HL-60 (cell line): Measurements from ENCODE around the gene EFCAB8.

Experiments used
- DNase-seq, 2 experiments: peaks; one replicate each; pipeline ENCODE4 v3.0.0-alpha.2; 2010 to 2020; ENCODE audit warnings: low read depth in 1 of 2, low spot score in 1 of 2
- H3K27ac ChIP-seq: fragments of 250-450 bp; sonication (Bioruptor Pico); replicated peaks from 2 replicates; pipeline ENCODE4 v1.5.1; 2020; ENCODE audit warnings: mild to moderate bottlenecking, moderate library complexity
- H3K27me3 ChIP-seq: fragments of 250-450 bp; sonication (Bioruptor Pico); 2 replicates; pipeline ENCODE4 v1.5.1; 2021; ENCODE audit warnings: mild to moderate bottlenecking, moderate library complexity; ENCODE audit not compliant: insufficient read depth, poor library complexity, severe bottlenecking
- H3K4me3 ChIP-seq: replicated peaks from 2 replicates; pipeline ENCODE4 v1.5.1; 2011; ENCODE audit warnings: mild to moderate bottlenecking, control low read depth, low read length; ENCODE audit not compliant: insufficient read depth
- CTCF ChIP-seq: IDR thresholded peaks from one replicate; pipeline ENCODE4 v1.5.1; 2011; ENCODE audit warnings: low read length, control low read depth, inconsistent platforms; ENCODE audit not compliant: insufficient read depth
- GABPA ChIP-seq: IDR thresholded peaks from 2 replicates; pipeline ENCODE4 v1.6.1; 2012; ENCODE audit warnings: low read depth
- POLR2AphosphoS5 ChIP-seq: IDR thresholded peaks from 2 replicates; pipeline ENCODE4 v1.6.1; 2012; ENCODE audit warnings: low read depth
- REST ChIP-seq: IDR thresholded peaks from 2 replicates; pipeline ENCODE4 v1.6.1; 2012; ENCODE audit warnings: low read depth; ENCODE audit not compliant: insufficient replicate concordance
- SPI1 ChIP-seq: IDR thresholded peaks from 2 replicates; pipeline ENCODE4 v1.6.1; 2012; ENCODE audit warnings: low read depth, mild to moderate bottlenecking, borderline replicate concordance

The EFCAB8 gene

GRCh38 chr20:32989507-32990283 lies 131.0 kb downstream of the EFCAB8 start:
- Histone ChIP-seq H3K27me3 (no peaks in the 10 kb centered on the region), H3K4me3 (no peak overlapping the region), H3K27ac (no peak overlapping the region)
- no peak for TF ChIP-seq SPI1
- no peak for TF ChIP-seq REST
- no peak for TF ChIP-seq GABPA
- TF ChIP-seq CTCF: no peak
- TF ChIP-seq POLR2AphosphoS5: no peak
- no peak for DNase-seq

DNA sequence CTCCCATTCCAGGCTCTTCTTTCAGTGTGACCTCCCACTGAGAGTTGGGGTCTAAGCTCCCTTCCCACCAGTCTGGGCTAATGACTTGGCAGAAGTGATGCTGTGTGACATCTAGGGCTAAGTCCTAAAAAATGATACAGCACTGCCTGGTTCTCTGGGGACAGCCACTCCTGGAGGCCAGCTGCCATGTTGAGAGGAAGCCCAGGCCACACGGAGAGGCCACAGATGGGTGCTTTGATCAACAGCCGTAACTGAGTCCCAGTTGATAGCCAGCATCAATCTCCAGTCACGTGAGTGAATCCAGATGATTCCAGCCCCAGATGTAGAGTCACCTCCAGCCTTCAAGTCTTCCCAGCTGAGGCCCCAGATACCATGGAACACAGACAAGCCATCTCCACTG lies 131.7 kb downstream of the EFCAB8 start:
- TF ChIP-seq REST: no peak
- TF ChIP-seq POLR2AphosphoS5: no peak
- no peak for TF ChIP-seq CTCF
- no peak for TF ChIP-seq GABPA
- TF ChIP-seq SPI1: no peak
- Histone ChIP-seq H3K27ac (no peak overlapping the region), H3K4me3 (no peak overlapping the region)

DNA sequence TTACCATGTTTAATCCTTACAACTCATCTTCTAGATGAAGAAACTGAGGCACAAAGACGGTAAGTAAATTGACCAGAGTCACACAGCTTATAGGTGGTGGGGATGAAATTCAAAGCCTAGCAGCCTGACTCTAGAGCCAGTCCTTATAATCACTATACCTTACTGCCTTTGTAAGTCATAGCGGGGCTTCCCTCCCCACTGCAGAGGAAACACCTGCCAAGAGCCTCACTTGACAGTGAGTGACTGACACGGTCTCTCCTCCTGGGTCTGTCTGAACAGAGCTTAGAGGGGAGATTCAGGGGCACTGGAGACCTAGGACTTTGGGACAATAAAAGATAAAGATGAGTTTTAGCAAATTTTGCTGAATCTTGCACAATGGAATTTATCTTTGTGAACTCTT lies 132.7 kb downstream of the EFCAB8 start:
- H3K4me3 ChIP-seq: no peak overlapping the region
- H3K27ac ChIP-seq: no peak overlapping the region
- TF ChIP-seq POLR2AphosphoS5 (no peak), CTCF (no peak), GABPA (no peak), REST (no peak), SPI1 (no peak)
- no peak for DNase-seq
- H3K27me3 ChIP-seq: no peaks in the 10 kb centered on the region

More for the DNA sequence above, 131.7 kb downstream of the EFCAB8 start:
- no peak for DNase-seq
- no peaks in the 10 kb centered on the region for H3K27me3 ChIP-seq
